ENCODE measurements around the gene ELK1.

ELK1 gene

DNA sequence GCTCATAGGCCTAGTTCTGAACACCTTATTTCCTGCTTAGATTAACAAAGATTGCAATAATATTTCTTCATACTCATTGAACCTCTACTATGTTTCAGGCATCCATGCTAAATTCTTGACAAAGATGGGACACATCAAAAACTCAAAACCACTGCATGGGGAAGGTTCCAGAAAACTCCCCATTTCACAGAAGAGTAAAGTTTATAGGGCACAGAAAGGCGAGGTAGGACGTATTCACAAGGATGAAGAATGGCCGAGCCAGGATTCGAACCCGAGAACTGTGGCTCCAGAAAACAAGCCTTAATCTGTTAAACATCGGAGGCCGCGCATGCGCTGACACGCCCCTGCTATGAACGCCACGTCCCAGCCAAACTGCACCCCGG lies 7.9 kb upstream of the ELK1 start:
- no peak for DNase-seq (ENCODE audit: low read depth)
- TF ChIP-seq, protein P1, sequence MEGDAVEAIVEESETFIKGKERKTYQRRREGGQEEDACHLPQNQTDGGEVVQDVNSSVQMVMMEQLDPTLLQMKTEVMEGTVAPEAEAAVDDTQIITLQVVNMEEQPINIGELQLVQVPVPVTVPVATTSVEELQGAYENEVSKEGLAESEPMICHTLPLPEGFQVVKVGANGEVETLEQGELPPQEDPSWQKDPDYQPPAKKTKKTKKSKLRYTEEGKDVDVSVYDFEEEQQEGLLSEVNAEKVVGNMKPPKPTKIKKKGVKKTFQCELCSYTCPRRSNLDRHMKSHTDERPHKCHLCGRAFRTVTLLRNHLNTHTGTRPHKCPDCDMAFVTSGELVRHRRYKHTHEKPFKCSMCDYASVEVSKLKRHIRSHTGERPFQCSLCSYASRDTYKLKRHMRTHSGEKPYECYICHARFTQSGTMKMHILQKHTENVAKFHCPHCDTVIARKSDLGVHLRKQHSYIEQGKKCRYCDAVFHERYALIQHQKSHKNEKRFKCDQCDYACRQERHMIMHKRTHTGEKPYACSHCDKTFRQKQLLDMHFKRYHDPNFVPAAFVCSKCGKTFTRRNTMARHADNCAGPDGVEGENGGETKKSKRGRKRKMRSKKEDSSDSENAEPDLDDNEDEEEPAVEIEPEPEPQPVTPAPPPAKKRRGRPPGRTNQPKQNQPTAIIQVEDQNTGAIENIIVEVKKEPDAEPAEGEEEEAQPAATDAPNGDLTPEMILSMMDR (IDR thresholded peaks at IDR 0.05; ENCODE audit: low read length, missing control alignments), result no peak
- H3K4me3 ChIP-seq (replicated peaks; ENCODE audit: low read depth, low read length), result peak overlapping the region; percentile 71

GRCh38 chrX:47651043-47651905 lies 911 bp upstream of the ELK1 start:
- TF ChIP-seq, protein P1 (IDR thresholded peaks at IDR 0.05; ENCODE audit: low read length, missing control alignments), result no peak
- peak overlapping the region; percentile 46 for H3K4me3 ChIP-seq (replicated peaks; ENCODE audit: low read depth, low read length)
- no peak for DNase-seq (ENCODE audit: low read depth)

- H3K4me3 ChIP-seq (replicated peaks; ENCODE audit: low read depth, low read length), result peak overlapping the region; percentile 66
- no peak for DNase-seq (ENCODE audit: low read depth)
- TF ChIP-seq, protein P1 (IDR thresholded peaks at IDR 0.05; ENCODE audit: low read length, missing control alignments), result no peak
Measured at GRCh38 chrX:47649781-47650163, 591 bp downstream of the ELK1 start.

- TF ChIP-seq, protein P1 (IDR thresholded peaks at IDR 0.05; ENCODE audit: low read length, missing control alignments), result no peak
- DNase-seq (ENCODE audit: low read depth), result no peak
- H3K4me3 ChIP-seq (replicated peaks; ENCODE audit: low read depth, low read length), result peak overlapping the region; percentile 66
Measured at GRCh38 chrX:47649271-47649670, 1.1 kb downstream of the ELK1 start.

DNA sequence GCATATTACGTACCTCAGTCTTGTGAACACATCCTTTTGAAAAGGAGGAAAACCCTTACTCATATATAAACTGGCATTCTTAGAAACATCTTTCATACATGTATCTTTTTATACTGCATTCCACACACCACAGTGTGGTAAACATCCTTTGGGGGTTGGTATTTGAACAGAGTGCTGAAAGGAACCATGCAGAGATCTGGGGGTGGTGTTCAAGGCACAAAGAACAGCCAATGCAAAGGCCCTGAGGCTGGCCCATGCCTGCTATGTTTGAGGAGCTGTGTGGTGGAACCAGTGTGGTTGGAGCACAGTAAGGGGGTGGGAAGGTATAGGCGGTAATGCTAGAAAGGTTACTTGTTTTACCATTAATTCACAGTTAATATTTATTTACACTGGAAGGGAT lies 2.0 kb downstream of the ELK1 start:
- H3K4me3 ChIP-seq (replicated peaks; ENCODE audit: low read depth, low read length), result peak overlapping the region; percentile 66
- no peak for DNase-seq (ENCODE audit: low read depth)
- TF ChIP-seq, protein P1 (IDR thresholded peaks at IDR 0.05; ENCODE audit: low read length, missing control alignments), result no peak

- H3K4me3 ChIP-seq (replicated peaks; ENCODE audit: low read depth, low read length), result no peak overlapping the region
- TF ChIP-seq, protein P1 (IDR thresholded peaks at IDR 0.05; ENCODE audit: low read length, missing control alignments), result no peak
- DNase-seq (ENCODE audit: low read depth), result no peak
Measured at GRCh38 chrX:47646636-47647035, 3.7 kb downstream of the ELK1 start.

DNA sequence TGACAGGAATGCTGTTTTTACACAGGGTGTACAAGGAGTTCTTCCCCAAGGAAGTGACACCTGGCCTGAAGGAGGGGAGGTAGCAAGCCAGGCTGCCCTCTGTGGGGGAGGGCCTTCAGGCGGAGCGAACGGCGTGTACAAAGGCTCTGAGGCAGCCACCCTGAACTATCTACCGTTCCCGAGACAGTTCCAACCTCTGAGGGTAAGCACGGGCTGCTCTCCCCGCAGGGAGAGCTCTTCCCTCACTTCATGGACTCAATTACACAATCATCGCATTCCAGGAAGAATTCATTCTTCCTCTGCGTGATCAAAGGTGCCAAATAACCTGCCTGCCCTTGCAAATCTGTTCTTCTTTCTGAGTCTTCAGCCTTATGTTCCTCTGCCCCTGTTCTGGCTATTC lies 4.8 kb downstream of the ELK1 start:
- no peak for DNase-seq (ENCODE audit: low read depth)
- TF ChIP-seq, protein P1 (IDR thresholded peaks at IDR 0.05; ENCODE audit: low read length, missing control alignments), result no peak
- no peak overlapping the region for H3K4me3 ChIP-seq (replicated peaks; ENCODE audit: low read depth, low read length)

Measured in fibroblast of pulmonary artery (primary cell).